Skeletal muscle satellite cell (primary cell): ENCODE results near the gene EYA4.

Experiments used
- H3K27me3 ChIP-seq: 2 replicates; pipeline ENCODE4 v1.7.0; 2013; ENCODE audit warnings: low read length; ENCODE audit not compliant: control insufficient read depth, insufficient read depth
- H3K36me3 ChIP-seq: 2 replicates; pipeline ENCODE4 v1.7.0; 2013; ENCODE audit warnings: mild to moderate bottlenecking, control low read depth, low read length; ENCODE audit not compliant: insufficient read depth
- H3K4me1 ChIP-seq: 2 replicates; pipeline ENCODE4 v1.7.0; 2013; ENCODE audit warnings: low read length; ENCODE audit not compliant: control insufficient read depth, insufficient read depth
- H3K4me2 ChIP-seq: 2 replicates; pipeline ENCODE4 v1.7.0; 2013; ENCODE audit warnings: mild to moderate bottlenecking, low read length
- H3K4me3 ChIP-seq: 2 replicates; pipeline ENCODE4 v1.7.0; 2013; ENCODE audit warnings: low read length
- H3K9ac ChIP-seq: 2 replicates; pipeline ENCODE4 v1.7.0; 2013; ENCODE audit warnings: mild to moderate bottlenecking, low read depth, low read length, moderate library complexity
- H3K9me3 ChIP-seq: replicated peaks from 2 replicates; pipeline ENCODE4 v1.7.0; 2013; ENCODE audit warnings: mild to moderate bottlenecking, control low read depth, low read length

The EYA4 gene

DNA sequence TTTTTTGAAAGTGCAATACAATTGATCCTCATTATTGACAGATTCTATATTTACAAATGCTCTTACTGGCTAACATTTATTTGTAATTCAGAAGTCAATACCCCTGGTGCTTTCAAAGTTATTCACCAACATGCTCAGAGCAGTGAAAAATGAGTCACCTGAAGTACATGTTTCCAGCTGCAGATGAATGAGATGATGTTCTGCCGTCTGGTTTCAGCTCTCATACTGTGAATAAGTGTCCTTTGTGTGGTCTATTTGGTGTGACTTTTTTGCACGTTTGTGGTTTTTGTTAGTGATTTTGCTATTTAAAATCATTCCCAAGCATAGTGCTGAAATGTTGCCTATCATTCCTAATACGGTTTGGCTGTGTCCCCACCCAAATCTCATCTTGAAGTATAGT, 22.3 kb upstream of the EYA4 start:
- Histone ChIP-seq H3K36me3 (no peaks in the 10 kb centered on the region), H3K4me3 (no peak overlapping the region), H3K9ac (no peak overlapping the region), H3K4me1 (no peaks in the 10 kb centered on the region), H3K9me3 (no peaks in the 10 kb centered on the region), H3K27me3 (no peaks in the 10 kb centered on the region), H3K4me2 (no peak overlapping the region)

DNA sequence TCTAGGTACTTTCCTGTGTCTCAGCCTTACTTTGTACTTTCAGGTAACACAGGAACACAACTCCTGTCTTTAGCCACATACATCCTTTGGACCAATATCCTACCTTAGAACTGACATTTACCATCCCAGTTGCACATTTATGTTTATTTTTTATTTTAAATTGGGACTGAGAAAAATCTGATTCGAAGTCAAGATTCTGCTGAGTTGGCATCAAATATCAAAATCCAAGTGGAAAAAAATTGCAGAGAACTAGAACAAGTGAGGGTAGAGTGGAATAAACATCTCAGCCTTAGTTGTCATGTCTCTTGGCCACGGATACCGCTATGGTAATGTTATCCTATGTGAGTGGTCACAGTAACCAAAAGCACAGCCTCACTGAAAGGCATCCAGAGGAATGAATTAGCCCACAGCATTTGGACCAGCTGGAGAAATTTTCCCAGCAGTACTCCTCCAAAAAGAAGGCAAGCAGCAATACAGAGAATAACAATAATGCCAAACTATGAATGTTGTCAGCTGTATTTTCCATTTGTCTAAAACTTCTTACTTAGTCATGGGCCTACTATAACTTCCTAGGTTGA, 17.6 kb upstream of the EYA4 start:
- no peak overlapping the region for H3K4me3 ChIP-seq
- H3K4me2 ChIP-seq: no peak overlapping the region
- H3K27me3 ChIP-seq: no peaks in the 10 kb centered on the region

DNA sequence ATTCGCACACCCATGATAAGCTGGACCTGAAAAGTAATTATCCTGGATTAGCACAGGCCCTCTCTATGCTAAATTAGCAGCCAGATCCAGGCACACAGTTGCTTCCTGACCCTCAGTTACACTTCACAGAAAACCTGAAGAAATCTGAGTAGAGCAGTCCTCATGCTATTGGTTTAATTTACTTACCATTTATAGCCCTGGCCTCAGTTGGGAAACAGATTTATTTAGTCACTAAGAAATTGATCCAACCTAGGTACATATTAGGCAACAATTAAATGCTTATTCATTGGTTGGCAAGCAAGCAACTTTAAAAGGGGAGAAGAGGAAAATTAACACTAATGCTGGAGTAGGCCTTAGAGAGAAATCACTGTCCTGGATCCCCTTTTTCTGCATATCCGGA, 15.6 kb upstream of the EYA4 start:
- Histone ChIP-seq H3K9me3 (no peaks in the 10 kb centered on the region), H3K27me3 (no peaks in the 10 kb centered on the region)

More for the DNA sequence above, 17.6 kb upstream of the EYA4 start:
- H3K4me1 ChIP-seq: no peaks in the 10 kb centered on the region
- no peak overlapping the region for H3K9ac ChIP-seq
- H3K36me3 ChIP-seq: no peaks in the 10 kb centered on the region
- no peaks in the 10 kb centered on the region for H3K9me3 ChIP-seq

DNA sequence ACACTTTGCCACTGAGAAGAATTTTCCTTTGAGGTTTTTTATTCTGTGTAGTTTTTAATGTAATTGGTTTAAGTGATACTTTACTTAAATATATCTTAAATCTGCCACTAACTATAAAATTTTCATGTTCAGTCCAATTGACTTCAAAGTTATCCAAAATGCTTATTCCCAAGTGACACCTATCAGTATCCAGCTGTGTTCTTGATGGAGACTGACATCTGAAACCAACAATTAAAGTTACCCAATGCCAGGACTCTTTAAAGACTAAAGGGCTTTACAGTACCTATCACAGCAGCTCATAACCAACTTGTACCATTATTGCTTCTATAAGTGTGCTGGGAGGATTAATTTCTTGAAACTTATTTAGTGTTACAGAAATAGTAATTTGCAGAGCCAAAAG, 13.8 kb upstream of the EYA4 start:
- H3K27me3 ChIP-seq: no peaks in the 10 kb centered on the region
- H3K9me3 ChIP-seq: no peaks in the 10 kb centered on the region
- H3K9ac ChIP-seq: no peak overlapping the region
- H3K4me3 ChIP-seq: no peak overlapping the region
- no peaks in the 10 kb centered on the region for H3K4me1 ChIP-seq
- no peak overlapping the region for H3K4me2 ChIP-seq
- no peaks in the 10 kb centered on the region for H3K36me3 ChIP-seq

More for the DNA sequence above, 15.6 kb upstream of the EYA4 start:
- Histone ChIP-seq H3K9ac (no peak overlapping the region), H3K4me1 (no peaks in the 10 kb centered on the region), H3K4me3 (no peak overlapping the region), H3K36me3 (no peaks in the 10 kb centered on the region), H3K4me2 (no peak overlapping the region)

DNA sequence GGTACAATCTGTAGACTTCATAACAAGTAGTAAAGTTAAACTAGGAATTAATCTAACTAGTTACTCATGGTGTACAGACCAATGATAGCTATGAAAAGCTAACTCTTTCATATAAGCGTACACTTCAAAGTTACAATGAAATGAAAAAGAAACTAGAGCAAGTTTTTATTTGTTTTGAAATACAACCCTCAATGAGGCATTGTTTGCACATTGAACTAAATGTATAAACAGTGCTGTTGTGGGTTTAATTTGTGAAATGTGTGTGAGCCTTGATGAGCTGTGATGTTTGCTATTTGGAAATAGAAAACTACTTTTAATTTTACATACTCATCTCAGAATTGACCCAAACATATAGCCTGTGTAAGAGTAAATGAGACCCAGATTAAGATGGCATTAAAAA, 11.1 kb upstream of the EYA4 start:
- H3K27me3 ChIP-seq: no peaks in the 10 kb centered on the region
- no peak overlapping the region for H3K9ac ChIP-seq
- H3K4me1 ChIP-seq: no peaks in the 10 kb centered on the region
- H3K4me2 ChIP-seq: no peak overlapping the region
- H3K4me3 ChIP-seq: no peak overlapping the region
- H3K36me3 ChIP-seq: no peaks in the 10 kb centered on the region
- H3K9me3 ChIP-seq: no peaks in the 10 kb centered on the region

DNA sequence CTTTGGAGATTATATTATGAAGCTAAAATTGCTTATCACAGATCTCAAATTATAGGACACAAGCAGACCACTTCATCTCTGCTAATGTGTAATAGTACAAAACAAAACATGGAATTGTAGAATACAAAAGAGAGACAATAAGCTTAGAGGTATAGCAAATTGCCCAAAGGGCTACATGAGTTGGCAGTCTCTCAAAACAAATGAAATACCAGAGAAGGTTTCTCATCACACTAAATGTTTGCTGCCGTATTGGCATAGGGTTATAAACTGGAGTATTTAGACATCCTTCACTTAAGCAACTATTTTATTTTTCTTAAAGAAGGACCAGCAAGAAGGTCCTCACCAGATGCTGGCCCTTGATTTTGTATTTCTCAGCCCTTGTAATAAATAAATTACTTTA, 5.9 kb upstream of the EYA4 start:
- no peaks in the 10 kb centered on the region for H3K27me3 ChIP-seq
- no peak overlapping the region for H3K9ac ChIP-seq
- H3K9me3 ChIP-seq: no peaks in the 10 kb centered on the region
- no peaks in the 10 kb centered on the region for H3K36me3 ChIP-seq
- no peak overlapping the region for H3K4me3 ChIP-seq
- peaks cover 8% of the 10 kb centered on the region for H3K4me1 ChIP-seq
- no peak overlapping the region for H3K4me2 ChIP-seq

DNA sequence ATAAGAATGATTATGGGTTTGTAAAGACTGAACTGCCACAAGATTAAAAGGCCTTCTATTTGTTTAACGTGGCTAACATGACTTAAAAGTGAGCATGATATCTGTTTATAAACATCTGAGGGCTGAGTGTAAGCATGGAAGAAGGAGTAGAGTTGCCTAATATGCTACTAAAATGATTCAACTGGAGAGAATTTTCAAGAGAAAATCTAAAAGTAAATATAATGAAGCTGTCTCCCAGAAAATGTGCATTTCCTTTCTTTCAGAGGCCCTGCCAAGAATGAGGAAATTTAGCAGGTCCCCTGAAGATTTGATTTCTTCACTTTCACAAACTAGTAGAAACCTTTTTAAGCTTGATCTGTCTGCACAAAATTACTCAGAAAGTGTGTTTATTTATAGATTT, 4.2 kb upstream of the EYA4 start:
- Histone ChIP-seq H3K9me3 (no peaks in the 10 kb centered on the region), H3K9ac (no peak overlapping the region), H3K36me3 (no peaks in the 10 kb centered on the region), H3K27me3 (no peaks in the 10 kb centered on the region), H3K4me3 (no peak overlapping the region), H3K4me2 (no peak overlapping the region), H3K4me1 (peaks cover 11% of the 10 kb centered on the region)

DNA sequence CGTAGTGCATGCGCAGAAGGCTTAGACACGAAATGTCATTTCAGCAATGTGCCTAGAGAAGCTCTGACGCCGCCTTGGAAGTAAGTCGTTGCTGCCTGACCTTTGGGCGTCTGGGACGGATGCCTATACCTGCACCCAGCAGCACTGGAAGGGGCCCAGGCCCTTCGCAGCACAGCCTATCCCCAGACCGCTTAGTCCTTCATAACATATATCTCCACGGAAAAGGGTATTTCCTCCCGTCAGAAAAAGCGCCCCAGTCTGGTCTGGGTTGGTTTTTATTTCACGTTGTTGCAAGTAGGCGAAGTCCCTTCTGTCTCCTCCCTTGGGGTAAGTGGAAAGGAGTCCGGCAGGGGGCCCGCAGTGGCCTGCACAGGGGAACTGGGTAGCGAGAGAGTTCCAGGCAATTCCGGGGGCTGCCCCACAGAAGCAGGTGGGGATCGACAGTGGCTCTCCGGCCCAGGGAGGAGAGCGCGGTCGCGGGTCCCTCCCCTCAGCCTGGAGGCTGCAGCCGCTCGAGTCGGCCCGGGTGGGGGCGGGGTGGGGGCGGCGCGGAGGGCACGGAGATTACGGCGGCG, 559 bp upstream of the EYA4 start:
- H3K4me2 ChIP-seq: peak overlapping the region; percentile 92
- no peaks in the 10 kb centered on the region for H3K9me3 ChIP-seq
- peak overlapping the region; percentile 80 for H3K9ac ChIP-seq
- H3K4me3 ChIP-seq: peak overlapping the region; percentile 83
- peaks cover 20% of the 10 kb centered on the region for H3K4me1 ChIP-seq
- no peaks in the 10 kb centered on the region for H3K36me3 ChIP-seq
- H3K27me3 ChIP-seq: no peaks in the 10 kb centered on the region

DNA sequence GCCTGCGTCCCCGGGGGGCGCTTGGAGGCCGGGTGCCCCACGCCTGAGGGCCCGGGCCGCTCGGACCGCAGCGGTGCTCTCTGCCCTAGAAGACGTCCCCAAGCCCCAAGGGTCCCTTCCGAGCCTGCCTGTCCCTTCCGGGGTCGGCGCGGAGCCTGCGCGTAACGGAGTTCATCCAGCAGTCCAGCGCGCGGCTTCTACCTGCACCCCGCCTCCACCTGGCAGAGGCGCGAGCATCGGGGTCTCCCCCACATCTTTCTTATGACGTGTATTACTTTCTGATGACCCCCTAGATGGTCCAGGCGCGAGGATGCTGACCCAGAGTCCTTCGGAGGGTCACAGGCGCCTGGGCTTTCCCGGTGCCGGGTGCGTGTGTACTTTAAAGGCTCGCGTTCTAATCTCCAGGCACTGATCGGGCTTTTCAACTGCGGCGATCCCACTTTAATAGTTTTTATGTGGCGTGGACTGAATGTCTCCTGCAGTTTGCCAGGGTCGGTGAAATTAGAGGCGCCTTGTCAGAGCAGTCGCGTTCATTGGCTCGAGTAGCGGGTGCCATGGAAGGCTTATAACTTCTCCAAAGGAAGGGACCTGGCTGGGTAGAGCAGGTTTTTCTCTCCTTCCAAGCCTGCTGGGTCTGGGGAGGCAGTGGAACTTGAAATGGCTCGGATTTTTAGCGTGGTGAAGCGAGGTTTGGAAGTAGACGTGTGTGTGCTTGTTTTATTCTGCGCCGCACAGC, 912 bp downstream of the EYA4 start:
- H3K4me3 ChIP-seq: peak overlapping the region; percentile 83
- no peaks in the 10 kb centered on the region for H3K27me3 ChIP-seq
- H3K9me3 ChIP-seq: no peaks in the 10 kb centered on the region
- H3K9ac ChIP-seq: peak overlapping the region; percentile 80
- no peaks in the 10 kb centered on the region for H3K36me3 ChIP-seq
- H3K4me2 ChIP-seq: peak overlapping the region; percentile 92
- peaks cover 16% of the 10 kb centered on the region for H3K4me1 ChIP-seq

DNA sequence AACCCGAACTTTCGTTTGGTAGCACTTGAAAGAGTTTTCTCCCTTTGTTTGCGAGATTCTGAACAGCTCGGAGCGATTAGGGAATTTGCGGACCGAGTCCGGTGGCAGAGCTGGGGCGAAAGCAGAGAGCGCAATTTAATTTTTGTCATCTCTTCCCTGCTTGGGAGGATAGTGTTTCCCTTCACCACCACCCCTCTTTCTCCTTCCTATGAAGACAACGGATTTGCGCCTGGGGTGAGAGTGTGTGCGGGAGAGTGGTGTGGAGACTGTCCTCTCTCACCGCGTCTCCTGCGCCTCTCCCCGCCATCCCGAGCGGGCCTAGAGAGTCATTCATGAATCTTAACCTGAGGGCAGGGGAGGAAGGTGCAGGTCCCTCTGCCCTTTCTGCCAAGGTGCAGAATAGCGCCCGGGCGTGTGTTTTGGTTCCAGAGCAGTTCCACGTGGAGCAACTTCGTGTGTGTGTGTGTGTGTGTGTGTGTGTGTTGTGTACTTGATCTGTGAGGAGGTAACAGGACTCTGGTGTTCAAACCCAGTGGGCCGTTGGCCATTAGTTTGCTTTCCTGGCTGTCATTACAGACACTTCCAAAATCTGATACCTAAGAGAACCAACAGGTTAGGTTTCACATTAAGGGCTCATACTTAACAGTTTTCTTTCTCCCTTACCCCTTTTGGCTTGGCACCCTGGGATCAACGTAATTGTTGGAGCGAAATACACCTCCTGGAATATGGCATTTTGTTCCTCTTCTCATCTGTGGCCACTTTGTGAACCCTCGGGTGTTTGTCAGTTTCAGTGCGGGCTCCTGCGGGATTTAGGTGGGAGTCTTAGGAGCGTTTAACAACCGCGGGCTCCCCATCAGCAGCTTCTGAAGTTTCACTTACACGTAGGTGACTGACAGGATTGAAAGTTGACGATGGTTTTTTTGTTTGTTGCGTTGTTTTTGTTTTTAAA, 1.8 kb downstream of the EYA4 start:
- no peaks in the 10 kb centered on the region for H3K27me3 ChIP-seq

DNA sequence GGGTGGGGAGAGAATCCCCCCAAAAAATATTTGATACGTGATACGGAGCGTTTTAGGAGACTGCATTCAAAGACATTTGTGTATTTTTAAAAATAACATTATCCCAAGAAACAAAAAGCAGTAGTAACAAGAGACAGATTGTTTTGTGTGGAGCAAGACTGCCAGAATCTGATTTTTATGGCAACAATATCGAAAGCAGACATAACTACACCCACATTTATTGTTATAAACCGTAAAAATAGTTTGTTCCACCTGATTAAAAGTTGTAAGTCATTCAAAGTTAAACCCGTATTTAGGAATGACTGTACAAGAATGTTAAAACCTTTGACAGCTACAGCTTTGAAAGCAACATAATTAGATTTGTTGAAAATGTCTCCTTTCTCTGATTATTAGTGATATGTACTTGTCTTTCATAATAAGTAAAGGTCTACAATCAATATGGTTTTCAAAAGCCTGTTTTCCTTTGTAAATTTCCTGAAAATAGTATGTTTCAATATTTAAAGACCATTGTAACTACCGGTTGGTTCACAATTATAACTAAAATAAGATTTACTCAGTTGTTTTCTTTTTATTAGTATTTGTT, 2.7 kb downstream of the EYA4 start:
- Histone ChIP-seq H3K9me3 (no peaks in the 10 kb centered on the region), H3K4me3 (peak overlapping the region; percentile 83), H3K27me3 (no peaks in the 10 kb centered on the region), H3K4me1 (peaks cover 19% of the 10 kb centered on the region), H3K36me3 (no peaks in the 10 kb centered on the region), H3K9ac (peak overlapping the region; percentile 80), H3K4me2 (peak overlapping the region; percentile 92)

More for the DNA sequence above, 1.8 kb downstream of the EYA4 start:
- Histone ChIP-seq H3K36me3 (no peaks in the 10 kb centered on the region), H3K4me2 (peak overlapping the region; percentile 92), H3K9ac (peak overlapping the region; percentile 80), H3K4me3 (peak overlapping the region; percentile 83), H3K4me1 (peaks cover 14% of the 10 kb centered on the region), H3K9me3 (no peaks in the 10 kb centered on the region)
